Lower lobe of right lung (tissue), 2 donors: ENCODE measurements around the gene KCNJ6. TPM values are rescaled to one million over a fixed set of nuclear protein-coding genes. Genes with fewer than 3 reads are reported as not detected.

Experiments used
- ATAC-seq, 2 donors: fragments of 200-7000 bp; cut with Tn5 transposase; one replicate each; pipeline ENCODE4 v1.9.1; 2020 to 2022; ENCODE audit warnings: mild to moderate bottlenecking in 2 of 2, moderate library complexity in 2 of 2
- DNase-seq: peaks from one replicate; pipeline ENCODE4 v3.0.0-alpha.2; 2020
- H3K27ac ChIP-seq: fragments of 200-600 bp; one replicate; pipeline ENCODE4 v1.8.0; 2022
- H3K27me3 ChIP-seq: fragments of 200-600 bp; one replicate; pipeline ENCODE4 v1.8.0; 2022; ENCODE audit warnings: low read depth
- H3K36me3 ChIP-seq: fragments of 200-600 bp; one replicate; pipeline ENCODE4 v1.8.0; 2022; ENCODE audit warnings: mild to moderate bottlenecking
- H3K4me1 ChIP-seq: fragments of 200-600 bp; one replicate; pipeline ENCODE4 v1.8.0; 2022
- H3K4me3 ChIP-seq: fragments of 200-600 bp; one replicate; pipeline ENCODE4 v1.8.0; 2022; ENCODE audit warnings: mild to moderate bottlenecking
- H3K9me3 ChIP-seq: fragments of 200-600 bp; one replicate; pipeline ENCODE4 v1.8.0; 2022
- CTCF ChIP-seq: fragments of 200-600 bp; IDR thresholded peaks from one replicate; pipeline ENCODE4 v1.8.0; 2022; ENCODE audit warnings: antibody characterized with exemption, mild to moderate bottlenecking
- intact Hi-C: fragments of 100-400 bp; cut with DNase I; formaldehyde crosslinking; loops from one replicate; pipeline ENCODE4 v1.11.0; 2022
- total RNA-seq: library from RNA; stranded (reverse); fragmentation: NEBNext Ultra II Directional; extraction: Animal tissue kit (Norgen Biotek cat#: 25700); gene quantifications from one replicate; pipeline ENCODE4 v1.2.1, GENCODE V29; 2021
- donor health status: DM: no; HTN: yes; CAD: no; lungs with severe emphysema.

Gene KCNJ6
- total RNA-seq, 1 donor from 2014 or later, result 0.09 TPM

GRCh38 chr21:37700641-37701202 lies 215.5 kb downstream of the KCNJ6 start:
- H3K27ac ChIP-seq, result no peak overlapping the region
- H3K27me3 ChIP-seq, result no peaks in the 10 kb centered on the region
- H3K4me1 ChIP-seq, result no peaks in the 10 kb centered on the region
- intact Hi-C loops, result no loop called here
- no peak for DNase-seq
- no peak overlapping the region for H3K4me3 ChIP-seq
- H3K9me3 ChIP-seq, result no peaks in the 10 kb centered on the region
- peak; percentile 85 to 91 for ATAC-seq
- peak; percentile 69 for TF ChIP-seq CTCF
- no peaks in the 10 kb centered on the region for H3K36me3 ChIP-seq

GRCh38 chr21:37699024-37699775 lies 217.1 kb downstream of the KCNJ6 start:
- intact Hi-C loops, result no loop called here

GRCh38 chr21:37696936-37697335 lies 219.3 kb downstream of the KCNJ6 start:
- DNase-seq (no peak), ATAC-seq (no peak)
- no peak overlapping the region for H3K27ac ChIP-seq
- intact Hi-C loops, result no loop called here
- no peaks in the 10 kb centered on the region for H3K36me3 ChIP-seq
- H3K9me3 ChIP-seq, result no peaks in the 10 kb centered on the region
- no peak for TF ChIP-seq CTCF
- H3K4me1 ChIP-seq, result no peaks in the 10 kb centered on the region
- no peak overlapping the region for H3K4me3 ChIP-seq
- H3K27me3 ChIP-seq, result no peaks in the 10 kb centered on the region

More at GRCh38 chr21:37699024-37699775, 217.1 kb downstream of the KCNJ6 start:
- TF ChIP-seq CTCF, result no peak
- Histone ChIP-seq H3K9me3 (no peaks in the 10 kb centered on the region), H3K27ac (no peak overlapping the region), H3K27me3 (no peaks in the 10 kb centered on the region), H3K4me3 (no peak overlapping the region), H3K4me1 (no peaks in the 10 kb centered on the region), H3K36me3 (no peaks in the 10 kb centered on the region)
- ATAC-seq (no peak), DNase-seq (no peak)

- Histone ChIP-seq H3K9me3 (no peaks in the 10 kb centered on the region), H3K27ac (no peak overlapping the region), H3K4me3 (no peak overlapping the region), H3K27me3 (no peaks in the 10 kb centered on the region), H3K36me3 (no peaks in the 10 kb centered on the region), H3K4me1 (no peaks in the 10 kb centered on the region)
- no peak for ATAC-seq
- no peak for DNase-seq
- TF ChIP-seq CTCF, result no peak
- intact Hi-C loops, result no loop called here
These were observed 221.1 kb downstream of the KCNJ6 start for GRCh38 chr21:37695111-37695510.

GRCh38 chr21:37688952-37689659 lies 227.2 kb downstream of the KCNJ6 start:
- TF ChIP-seq CTCF, result no peak
- intact Hi-C loops, result no loop called here
- no peaks in the 10 kb centered on the region for H3K4me1 ChIP-seq
- ATAC-seq, result no peak
- no peak overlapping the region for H3K27ac ChIP-seq
- no peak overlapping the region for H3K4me3 ChIP-seq
- DNase-seq, result no peak
- H3K36me3 ChIP-seq, result no peaks in the 10 kb centered on the region
- no peaks in the 10 kb centered on the region for H3K27me3 ChIP-seq
- no peaks in the 10 kb centered on the region for H3K9me3 ChIP-seq
